ENCODE measurements around the gene SMIM8.

The SMIM8 gene

GRCh38 chr6:87349896-87350295 is 27.5 kb downstream of the SMIM8 start:
- no peak for TF ChIP-seq GATA1 (IDR thresholded peaks at IDR 0.05; ENCODE audit: low read depth, low read length)
- TF ChIP-seq POLR2A (IDR thresholded peaks at IDR 0.05; ENCODE audit: low read length): no peak
- DNase-seq: no peak

GRCh38 chr6:87350516-87350915 is 28.1 kb downstream of the SMIM8 start:
- no peak for DNase-seq
- no peak for TF ChIP-seq POLR2A (IDR thresholded peaks at IDR 0.05; ENCODE audit: low read length)
- no peak for TF ChIP-seq GATA1 (IDR thresholded peaks at IDR 0.05; ENCODE audit: low read depth, low read length)

- no peak for DNase-seq
- TF ChIP-seq GATA1 (IDR thresholded peaks at IDR 0.05; ENCODE audit: low read depth, low read length) (no peak), POLR2A (IDR thresholded peaks at IDR 0.05; ENCODE audit: low read length) (no peak)
These were observed 29.2 kb downstream of the SMIM8 start for GRCh38 chr6:87351583-87351982.

- DNase-seq: no peak
- TF ChIP-seq POLR2A (IDR thresholded peaks at IDR 0.05; ENCODE audit: low read length) (no peak), GATA1 (IDR thresholded peaks at IDR 0.05; ENCODE audit: low read depth, low read length) (no peak)
These were observed 33.8 kb downstream of the SMIM8 start for GRCh38 chr6:87356181-87356580.

GRCh38 chr6:87357479-87358196 is 35.2 kb downstream of the SMIM8 start:
- no peak for DNase-seq

GRCh38 chr6:87364602-87365252 is 42.3 kb downstream of the SMIM8 start:
- TF ChIP-seq GATA1 (IDR thresholded peaks at IDR 0.05; ENCODE audit: low read depth, low read length) (peak; percentile 36), POLR2A (IDR thresholded peaks at IDR 0.05; ENCODE audit: low read length) (no peak)
- DNase-seq: peak; percentile 88 to 89

More at GRCh38 chr6:87357479-87358196, 35.2 kb downstream of the SMIM8 start:
- TF ChIP-seq GATA1 (IDR thresholded peaks at IDR 0.05; ENCODE audit: low read depth, low read length) (no peak), POLR2A (IDR thresholded peaks at IDR 0.05; ENCODE audit: low read length) (no peak)

GRCh38 chr6:87366072-87366827 is 43.9 kb downstream of the SMIM8 start:
- peak in 1 of 2 experiments; percentile 19 for DNase-seq

GRCh38 chr6:87366899-87367298 is 44.5 kb downstream of the SMIM8 start:
- no peak for DNase-seq

More at GRCh38 chr6:87366072-87366827, 43.9 kb downstream of the SMIM8 start:
- TF ChIP-seq GATA1 (IDR thresholded peaks at IDR 0.05; ENCODE audit: low read depth, low read length) (no peak), POLR2A (IDR thresholded peaks at IDR 0.05; ENCODE audit: low read length) (no peak)

GRCh38 chr6:87373377-87373776 is 51.0 kb downstream of the SMIM8 start:
- DNase-seq: no peak
- no peak for TF ChIP-seq POLR2A (IDR thresholded peaks at IDR 0.05; ENCODE audit: low read length)
- TF ChIP-seq GATA1 (IDR thresholded peaks at IDR 0.05; ENCODE audit: low read depth, low read length): no peak

More at GRCh38 chr6:87366899-87367298, 44.5 kb downstream of the SMIM8 start:
- TF ChIP-seq GATA1 (IDR thresholded peaks at IDR 0.05; ENCODE audit: low read depth, low read length) (no peak), POLR2A (IDR thresholded peaks at IDR 0.05; ENCODE audit: low read length) (no peak)

- no peak for DNase-seq
- TF ChIP-seq GATA1 (IDR thresholded peaks at IDR 0.05; ENCODE audit: low read depth, low read length) (no peak), POLR2A (IDR thresholded peaks at IDR 0.05; ENCODE audit: low read length) (no peak)
These were observed 52.9 kb downstream of the SMIM8 start for GRCh38 chr6:87375315-87375714.

GRCh38 chr6:87376643-87377042 is 54.3 kb downstream of the SMIM8 start:
- DNase-seq: no peak
- TF ChIP-seq GATA1 (IDR thresholded peaks at IDR 0.05; ENCODE audit: low read depth, low read length) (no peak), POLR2A (IDR thresholded peaks at IDR 0.05; ENCODE audit: low read length) (no peak)

- no peak for DNase-seq
These were observed 56.6 kb downstream of the SMIM8 start for GRCh38 chr6:87378947-87379346.

GRCh38 chr6:87382861-87383260 is 60.5 kb downstream of the SMIM8 start:
- TF ChIP-seq GATA1 (IDR thresholded peaks at IDR 0.05; ENCODE audit: low read depth, low read length) (no peak), POLR2A (IDR thresholded peaks at IDR 0.05; ENCODE audit: low read length) (no peak)
- no peak for DNase-seq

More at GRCh38 chr6:87378947-87379346, 56.6 kb downstream of the SMIM8 start:
- TF ChIP-seq POLR2A (IDR thresholded peaks at IDR 0.05; ENCODE audit: low read length) (no peak), GATA1 (IDR thresholded peaks at IDR 0.05; ENCODE audit: low read depth, low read length) (no peak)

- TF ChIP-seq POLR2A (IDR thresholded peaks at IDR 0.05; ENCODE audit: low read length) (no peak), GATA1 (IDR thresholded peaks at IDR 0.05; ENCODE audit: low read depth, low read length) (no peak)
- no peak for DNase-seq
These were observed 61.6 kb downstream of the SMIM8 start for GRCh38 chr6:87384038-87384437.

All from erythroblast (primary cell).